H9 (cell line): ENCODE results near the gene VAMP2. TPM values are rescaled to one million over a fixed set of nuclear protein-coding genes. Genes with fewer than 3 reads are reported as not detected.

Experiments
- DNase-seq: peaks from one replicate; pipeline ENCODE4 v3.0.0-alpha.2; 2017
- H2AFZ ChIP-seq: one replicate; pipeline ENCODE4 v1.6.1; 2013; ENCODE audit warnings: mild to moderate bottlenecking, low read length, control low read depth, moderate library complexity
- H2AK5ac ChIP-seq: 2 replicates; pipeline ENCODE4 v1.6.1; 2013; ENCODE audit warnings: low read length, control low read depth, mixed read lengths; ENCODE audit not compliant: insufficient read length
- H2BK120ac ChIP-seq: one replicate; pipeline ENCODE4 v1.6.1; 2013; ENCODE audit warnings: low read depth, mild to moderate bottlenecking, low read length, control low read depth, inconsistent platforms; ENCODE audit not compliant: poor library complexity, severe bottlenecking
- H2BK12ac ChIP-seq: 2 replicates; pipeline ENCODE4 v1.6.1; 2013; ENCODE audit warnings: low read length, control low read depth, mixed read lengths, low read depth; ENCODE audit not compliant: insufficient read length
- H2BK15ac ChIP-seq: 2 replicates; pipeline ENCODE4 v1.6.1; 2013; ENCODE audit warnings: low read depth, low read length, control low read depth
- H2BK20ac ChIP-seq: one replicate; pipeline ENCODE4 v1.6.1; 2013; ENCODE audit warnings: low read depth, mild to moderate bottlenecking, low read length, control low read depth, inconsistent platforms; ENCODE audit not compliant: poor library complexity, severe bottlenecking
- H2BK5ac ChIP-seq: 2 replicates; pipeline ENCODE4 v1.6.1; 2013; ENCODE audit warnings: low read length, control low read depth, mixed read lengths; ENCODE audit not compliant: insufficient read length
- H3K14ac ChIP-seq: 2 replicates; pipeline ENCODE4 v1.6.1; 2013; ENCODE audit warnings: low read length, control low read depth; ENCODE audit not compliant: insufficient read depth
- H3K18ac ChIP-seq: 2 replicates; pipeline ENCODE4 v1.6.1; 2013; ENCODE audit warnings: low read depth, mild to moderate bottlenecking, mixed read lengths, low read length, control low read depth; ENCODE audit not compliant: insufficient read length
- H3K23ac ChIP-seq: 2 replicates; pipeline ENCODE4 v1.6.1; 2013; ENCODE audit warnings: low read length, control low read depth, mixed read lengths, low read depth; ENCODE audit not compliant: insufficient read length
- H3K23me2 ChIP-seq: 2 replicates; pipeline ENCODE4 v1.6.1; 2013; ENCODE audit warnings: low read depth, mild to moderate bottlenecking, mixed read lengths, low read length, control low read depth; ENCODE audit not compliant: insufficient read length, poor library complexity, severe bottlenecking
- H3K27ac ChIP-seq: 2 replicates; pipeline ENCODE4 v1.5.1; 2013; ENCODE audit warnings: low read length, control low read depth, mixed read lengths, low read depth; ENCODE audit not compliant: insufficient read length
- H3K27me3 ChIP-seq: 2 replicates; pipeline ENCODE4 v1.6.1; 2013; ENCODE audit warnings: low read length, control low read depth, inconsistent platforms; ENCODE audit not compliant: insufficient read depth
- H3K4ac ChIP-seq: 2 replicates; pipeline ENCODE4 v1.6.1; 2013; ENCODE audit warnings: low read depth, mild to moderate bottlenecking, control low read depth, inconsistent platforms, low read length, moderate library complexity
- H3K4me1 ChIP-seq: 2 replicates; pipeline ENCODE4 v1.6.1; 2013; ENCODE audit warnings: low read length, control low read depth, inconsistent platforms; ENCODE audit not compliant: insufficient read depth
- H3K4me2 ChIP-seq: 2 replicates; pipeline ENCODE4 v1.6.1; 2013; ENCODE audit warnings: low read length, control low read depth, mixed read lengths; ENCODE audit not compliant: insufficient read length, insufficient read depth
- H3K56ac ChIP-seq: 2 replicates; pipeline ENCODE4 v1.6.1; 2013; ENCODE audit warnings: low read depth, mild to moderate bottlenecking, mixed read lengths, low read length, control low read depth; ENCODE audit not compliant: insufficient read length
- H3K79me1 ChIP-seq: 2 replicates; pipeline ENCODE4 v1.6.1; 2013; ENCODE audit warnings: low read depth, mild to moderate bottlenecking, moderate library complexity, low read length, control low read depth, inconsistent platforms; ENCODE audit not compliant: insufficient read depth, poor library complexity, severe bottlenecking
- H3K79me2 ChIP-seq: 2 replicates; pipeline ENCODE4 v1.6.1; 2013; ENCODE audit warnings: low read length, control low read depth, inconsistent platforms; ENCODE audit not compliant: insufficient read depth
- H3K9ac ChIP-seq: 2 replicates; pipeline ENCODE4 v1.6.1; 2013; ENCODE audit warnings: low read length, control low read depth, mixed read lengths; ENCODE audit not compliant: insufficient read length; ENCODE audit errors: extremely low read depth
- H3K9me3 ChIP-seq: one replicate; pipeline ENCODE4 v1.6.1; 2013; ENCODE audit warnings: low read depth, low read length, inconsistent platforms; ENCODE audit not compliant: control insufficient read depth
- H3T11ph ChIP-seq: one replicate; pipeline ENCODE4 v1.6.1; 2013; ENCODE audit warnings: mild to moderate bottlenecking, low read length, control low read depth, inconsistent platforms
- H4K20me1 ChIP-seq: one replicate; pipeline ENCODE4 v1.6.1; 2013; ENCODE audit not compliant: control insufficient read depth, insufficient read length, insufficient read depth
- H4K5ac ChIP-seq: 2 replicates; pipeline ENCODE4 v1.6.1; 2013; ENCODE audit warnings: low read depth, mild to moderate bottlenecking, mixed read lengths, low read length, control low read depth; ENCODE audit not compliant: insufficient read length
- H4K8ac ChIP-seq: replicated peaks from 2 replicates; pipeline ENCODE4 v1.6.1; 2013; ENCODE audit warnings: low read length, control low read depth, mixed read lengths, low read depth; ENCODE audit not compliant: insufficient read length
- H4K91ac ChIP-seq: 2 replicates; pipeline ENCODE4 v1.6.1; 2013; ENCODE audit warnings: low read depth, mild to moderate bottlenecking, moderate library complexity, mixed read lengths, low read length, control low read depth; ENCODE audit not compliant: insufficient read length
- H3K27ac Mint-ChIP-seq, 3 experiments: 2 replicates in 2 of 3; 3 replicates in 1 of 3; pipeline ENCODE4 v1.8.0; 2020 to 2021; ENCODE audit warnings: mixed read lengths in 3 of 3, mild to moderate bottlenecking in 1 of 3, moderate library complexity in 1 of 3
- H3K27me3 Mint-ChIP-seq: 2 replicates; pipeline ENCODE4 v1.8.0; 2021; ENCODE audit warnings: low read depth, mild to moderate bottlenecking, moderate library complexity, mixed read lengths
- H3K36me3 Mint-ChIP-seq, 3 experiments: 2 replicates in 2 of 3; 3 replicates in 1 of 3; pipeline ENCODE4 v1.8.0; 2020 to 2021; ENCODE audit warnings: low read depth in 3 of 3, mixed read lengths in 3 of 3; ENCODE audit not compliant: insufficient read depth in 1 of 3
- H3K4me1 Mint-ChIP-seq, 2 experiments: 2 replicates each; pipeline ENCODE4 v1.8.0; 2020; ENCODE audit warnings: mixed read lengths in 2 of 2
- H3K4me3 Mint-ChIP-seq, 2 experiments: 2 replicates in 1 of 2; 3 replicates in 1 of 2; pipeline ENCODE4 v1.8.0; 2020 to 2021; ENCODE audit warnings: mild to moderate bottlenecking in 2 of 2, mixed read lengths in 2 of 2, moderate library complexity in 1 of 2
- H3K9me3 Mint-ChIP-seq, 2 experiments: 2 replicates in 1 of 2; 3 replicates in 1 of 2; pipeline ENCODE4 v1.8.0; 2020; ENCODE audit warnings: mild to moderate bottlenecking in 2 of 2, mixed read lengths in 2 of 2, moderate library complexity in 1 of 2
- CTCF ChIP-seq: fragments of 200-600 bp; sonication (generic); conservative IDR thresholded peaks from 3 replicates; pipeline ENCODE4 v1.8.0; 2021; ENCODE audit warnings: antibody characterized with exemption, mild to moderate bottlenecking
- WGBS: extraction: QIAGEN DNeasy Blood & Tissue Kit; methylation state at CpG from one replicate; pipeline ENCODE4 v1.1.7; 2013; ENCODE audit warnings: missing lambda C conversion rate, low lambda C conversion rate, mixed read lengths; ENCODE audit not compliant: insufficient read length; ENCODE audit errors: extremely low coverage; 5-methylcytosine and 5-hydroxymethylcytosine counted together
- total RNA-seq: library from RNA; stranded (reverse); gene quantifications from 2 replicates; pipeline ENCODE4 v1.2.1, GENCODE V29; 2021

Gene VAMP2
- total RNA-seq, 1 experiment from 2014 or later: 22.8 TPM

- Histone ChIP-seq H3K56ac (no peak overlapping the region), H3K27me3 (peaks cover 18% of the 10 kb centered on the region; the same call in 1 of the 2 replicates), H4K91ac (no peak overlapping the region), H2BK5ac (no peak overlapping the region), H3K23me2 (peaks cover 25% of the 10 kb centered on the region), H3K9me3 (no peaks in the 10 kb centered on the region), H2AFZ (peak overlapping the region; percentile 86), H4K20me1 (no peaks in the 10 kb centered on the region), H3K79me2 (no peaks in the 10 kb centered on the region), H3K4me1 (no peaks in the 10 kb centered on the region), H4K8ac (no peak overlapping the region), H3K18ac (no peak overlapping the region), H3K9ac (no peak overlapping the region), H2BK15ac (no peak overlapping the region), H2BK20ac (no peak overlapping the region), H3K4ac (no peak overlapping the region), H4K5ac (no peak overlapping the region), H3K4me2 (peak overlapping the region; percentile 99), H3K79me1 (no peaks in the 10 kb centered on the region), H2BK120ac (no peak overlapping the region), H3T11ph (no peak overlapping the region), H3K23ac (no peak overlapping the region), H2BK12ac (no peak overlapping the region), H3K14ac (no peak overlapping the region), H3K27ac (no peak overlapping the region), H2AK5ac (no peak overlapping the region)
- DNase-seq: peak; percentile 71
- no CpG with 5 or more reads among the region's 18 CpGs for WGBS
- H3K4me1 Mint-ChIP-seq: peaks cover 10 to 16% of the 10 kb centered on the region in 2 experiments
- no peak for TF ChIP-seq CTCF
- H3K4me3 Mint-ChIP-seq: peak overlapping the region; percentile 91 to 93
- H3K27me3 Mint-ChIP-seq: peaks cover 85% of the 10 kb centered on the region
- peaks cover 2 to 3% of the 10 kb centered on the region in 2 experiments; a peak in 2 of 5 replicates for H3K9me3 Mint-ChIP-seq
- H3K36me3 Mint-ChIP-seq: no peaks in the 10 kb centered on the region; a peak in 1 of 7 replicates
- H3K27ac Mint-ChIP-seq: no peak overlapping the region
Observed at GRCh38 chr17:8117367-8117979, 45.3 kb downstream of the VAMP2 start.
